ENCODE measurements around the gene RASSF6.

GRCh38 chr4:73593631-73594241 lies 26.5 kb downstream of the RASSF6 start:
- TF ChIP-seq CTCF (IDR thresholded peaks at IDR 0.05) (no peak), POLR2A (IDR thresholded peaks at IDR 0.05) (no peak), EP300 (IDR thresholded peaks at IDR 0.05) (no peak)
